ENCODE data around the gene MARCHF7. TPM values are rescaled to one million over a fixed set of nuclear protein-coding genes. Genes with fewer than 3 reads are reported as not detected.

Gene MARCHF7
- total RNA-seq, 3 donors from 2014 or later (not counting 1 experiment from before 2014, with no cell fraction given): 60.5 to 96.5 (median 66.8) TPM

- no peaks in the 10 kb centered on the region for H3K9me3 Mint-ChIP-seq
- WGBS (ENCODE audit: insufficient coverage): 52% methylated on average over 4 of the region's 4 CpGs
- H3K4me3 ChIP-seq (ENCODE audit: low read length): no peak overlapping the region
- peaks cover 69% of the 10 kb centered on the region for H3K36me3 ChIP-seq (ENCODE audit: control insufficient read depth, insufficient read depth, low read length)
- H3K27ac ChIP-seq (ENCODE audit: low read length): peak overlapping the region; percentile 5
- no peaks in the 10 kb centered on the region for H3K27me3 ChIP-seq (ENCODE audit: control insufficient read depth, insufficient read depth, low read length)
- H3K36me3 Mint-ChIP-seq: no peaks in the 10 kb centered on the region
- no peak for TF ChIP-seq CTCF (IDR thresholded peaks at IDR 0.05)
- intact Hi-C loops (cut with micrococcal nuclease): no loop called here
- no peak overlapping the region for H3K27ac Mint-ChIP-seq
- ATAC-seq (no peak), DNase-seq (no peak)
- no peaks in the 10 kb centered on the region for H3K27me3 Mint-ChIP-seq (ENCODE audit: low read depth in 2 of 2)
- no peak overlapping the region for H3K4me3 Mint-ChIP-seq
- no peaks in the 10 kb centered on the region for H3K4me1 ChIP-seq (ENCODE audit: control insufficient read depth, insufficient read depth, low read length)
- H3K9me3 ChIP-seq (ENCODE audit: control insufficient read depth, insufficient read depth, low read length): no peaks in the 10 kb centered on the region
- H3K4me1 Mint-ChIP-seq: peaks cover 7 to 11% of the 10 kb centered on the region in 2 donors
Observed at GRCh38 chr2:159753797-159754196, 41.5 kb downstream of the MARCHF7 start.

GRCh38 chr2:159755014-159755413 is 42.7 kb downstream of the MARCHF7 start:
- DNase-seq: no peak
- H3K36me3 Mint-ChIP-seq: no peaks in the 10 kb centered on the region
- H3K27me3 ChIP-seq (ENCODE audit: control insufficient read depth, insufficient read depth, low read length): no peaks in the 10 kb centered on the region
- no peak for ATAC-seq
- peaks cover 7 to 11% of the 10 kb centered on the region in 2 donors for H3K4me1 Mint-ChIP-seq
- no peak overlapping the region for H3K4me3 ChIP-seq (ENCODE audit: low read length)
- intact Hi-C loops (cut with micrococcal nuclease): no loop called here
- no peak for TF ChIP-seq CTCF (IDR thresholded peaks at IDR 0.05)
- H3K9me3 ChIP-seq (ENCODE audit: control insufficient read depth, insufficient read depth, low read length): no peaks in the 10 kb centered on the region
- peaks cover 72% of the 10 kb centered on the region for H3K36me3 ChIP-seq (ENCODE audit: control insufficient read depth, insufficient read depth, low read length)
- no peak overlapping the region for H3K27ac ChIP-seq (ENCODE audit: low read length)
- no peak overlapping the region for H3K27ac Mint-ChIP-seq
- H3K4me3 Mint-ChIP-seq: no peak overlapping the region
- H3K4me1 ChIP-seq (ENCODE audit: control insufficient read depth, insufficient read depth, low read length): no peaks in the 10 kb centered on the region
- H3K27me3 Mint-ChIP-seq (ENCODE audit: low read depth in 2 of 2): no peaks in the 10 kb centered on the region
- WGBS (ENCODE audit: insufficient coverage): 97% methylated on average over 2 of the region's 2 CpGs
- no peaks in the 10 kb centered on the region for H3K9me3 Mint-ChIP-seq

GRCh38 chr2:159755788-159756187 is 43.5 kb downstream of the MARCHF7 start:
- no peak for DNase-seq
- no peaks in the 10 kb centered on the region for H3K36me3 Mint-ChIP-seq
- intact Hi-C loops (cut with micrococcal nuclease): no loop called here
- Histone ChIP-seq H3K9me3 (ENCODE audit: control insufficient read depth, insufficient read depth, low read length) (no peaks in the 10 kb centered on the region), H3K27me3 (ENCODE audit: control insufficient read depth, insufficient read depth, low read length) (no peaks in the 10 kb centered on the region), H3K4me3 (ENCODE audit: low read length) (no peak overlapping the region), H3K27ac (ENCODE audit: low read length) (no peak overlapping the region), H3K4me1 (ENCODE audit: control insufficient read depth, insufficient read depth, low read length) (no peaks in the 10 kb centered on the region), H3K36me3 (ENCODE audit: control insufficient read depth, insufficient read depth, low read length) (peaks cover 78% of the 10 kb centered on the region)
- ATAC-seq: peak; percentile 67 to 94 (median 80)
- H3K27me3 Mint-ChIP-seq (ENCODE audit: low read depth in 2 of 2): no peaks in the 10 kb centered on the region
- no peaks in the 10 kb centered on the region for H3K9me3 Mint-ChIP-seq
- peak; percentile 16 for TF ChIP-seq CTCF (IDR thresholded peaks at IDR 0.05)
- H3K27ac Mint-ChIP-seq: no peak overlapping the region
- H3K4me3 Mint-ChIP-seq: no peak overlapping the region
- H3K4me1 Mint-ChIP-seq: peaks cover 10 to 11% of the 10 kb centered on the region in 2 donors

- DNase-seq (no peak), ATAC-seq (no peak)
- H3K27ac ChIP-seq (ENCODE audit: low read length): no peak overlapping the region
- H3K36me3 ChIP-seq (ENCODE audit: control insufficient read depth, insufficient read depth, low read length): peaks cover 71% of the 10 kb centered on the region
- no peak overlapping the region for H3K4me3 ChIP-seq (ENCODE audit: low read length)
- peaks cover 16% of the 10 kb centered on the region in 2 donors for H3K4me1 Mint-ChIP-seq
- TF ChIP-seq CTCF (IDR thresholded peaks at IDR 0.05): no peak
- 100% methylated on average over 1 of the region's 1 CpG for WGBS (ENCODE audit: insufficient coverage)
- no peaks in the 10 kb centered on the region for H3K36me3 Mint-ChIP-seq
- H3K4me3 Mint-ChIP-seq: no peak overlapping the region
- H3K27ac Mint-ChIP-seq: peak overlapping the region; percentile 64 to 78
- H3K9me3 Mint-ChIP-seq: no peaks in the 10 kb centered on the region
- H3K27me3 ChIP-seq (ENCODE audit: control insufficient read depth, insufficient read depth, low read length): no peaks in the 10 kb centered on the region
- H3K27me3 Mint-ChIP-seq (ENCODE audit: low read depth in 2 of 2): no peaks in the 10 kb centered on the region
- intact Hi-C loops (cut with micrococcal nuclease): no loop called here
- H3K9me3 ChIP-seq (ENCODE audit: control insufficient read depth, insufficient read depth, low read length): no peaks in the 10 kb centered on the region
- H3K4me1 ChIP-seq (ENCODE audit: control insufficient read depth, insufficient read depth, low read length): no peaks in the 10 kb centered on the region
Observed at GRCh38 chr2:159758239-159758638, 45.9 kb downstream of the MARCHF7 start.
